ENCODE data around the gene CDK11A.
"Not testable (repeated sequence)": the region's sequence is repeated elsewhere in the genome, so short reads cannot be mapped to it uniquely, and the experiment has no call there.

Gene CDK11A

GRCh38 chr1:1683104-1683905, 40.9 kb downstream of the CDK11A start:
- FAIRE-seq: no peak

GRCh38 chr1:1680912-1681273, 43.3 kb downstream of the CDK11A start:
- no peak for FAIRE-seq

GRCh38 chr1:1680031-1680911, 43.9 kb downstream of the CDK11A start:
- FAIRE-seq: no peak

- no peak for FAIRE-seq
These were observed 45.4 kb downstream of the CDK11A start for GRCh38 chr1:1678581-1679380.

- FAIRE-seq: no peak
These were observed 46.2 kb downstream of the CDK11A start for GRCh38 chr1:1677718-1678580.

- not testable (repeated sequence) for FAIRE-seq
These were observed 48.1 kb downstream of the CDK11A start for GRCh38 chr1:1676087-1676486.

GRCh38 chr1:1675218-1675617, 48.9 kb downstream of the CDK11A start:
- FAIRE-seq: not testable (repeated sequence)

GRCh38 chr1:1674806-1675205, 49.4 kb downstream of the CDK11A start:
- not testable (repeated sequence) for FAIRE-seq

- FAIRE-seq: no peak
These were observed 51.8 kb downstream of the CDK11A start for GRCh38 chr1:1672181-1672965.

- no peak for FAIRE-seq
These were observed 52.6 kb downstream of the CDK11A start for GRCh38 chr1:1671365-1672119.

GRCh38 chr1:1670866-1671265, 53.3 kb downstream of the CDK11A start:
- FAIRE-seq: no peak

GRCh38 chr1:1669468-1670440, 54.4 kb downstream of the CDK11A start:
- FAIRE-seq: no peak

GRCh38 chr1:1666526-1666925, 57.6 kb downstream of the CDK11A start:
- FAIRE-seq: no peak

GRCh38 chr1:1665815-1666251, 58.3 kb downstream of the CDK11A start:
- FAIRE-seq: no peak

GRCh38 chr1:1664941-1665814, 59.0 kb downstream of the CDK11A start:
- no peak for FAIRE-seq

- FAIRE-seq: not testable (repeated sequence)
These were observed 59.8 kb downstream of the CDK11A start for GRCh38 chr1:1664318-1664717.

- FAIRE-seq: not testable (repeated sequence)
These were observed 61.2 kb downstream of the CDK11A start for GRCh38 chr1:1662830-1663560.

Measured in A204.1 (cell line).